K562 (cell line): Measurements from ENCODE around the gene MZB1. TPM values are rescaled to one million over a fixed set of nuclear protein-coding genes. Genes with fewer than 3 reads are reported as not detected.

Experiments used
- ERF ChIP-seq: fragments of 450-650 bp; formaldehyde crosslinking; IDR thresholded peaks from 2 replicates; pipeline ENCODE4 v1.4.0; 2020; ENCODE audit warnings: mild to moderate bottlenecking, mixed read lengths
- HDAC1 ChIP-seq, 2 experiments: fragments of 450-650 bp; IDR thresholded peaks; 2 replicates each; pipeline ENCODE4 v1.6.1; 2016 to 2017; ENCODE audit warnings: inconsistent platforms in 1 of 2, mild to moderate bottlenecking in 1 of 2, moderate library complexity in 1 of 2
- ILK ChIP-seq: fragments of 450-650 bp; IDR thresholded peaks from 2 replicates; pipeline ENCODE4 v1.6.1; 2016; ENCODE audit warnings: missing genetic modification characterization, low read depth, mild to moderate bottlenecking, missing compliant biosample characterization, moderate library complexity, borderline replicate concordance
- NEUROD1 ChIP-seq: fragments of 150-350 bp; IDR thresholded peaks from 2 replicates; pipeline ENCODE4 v1.6.1; 2014; ENCODE audit warnings: borderline replicate concordance, low read length, low read depth; ENCODE audit not compliant: partially characterized antibody
- NFATC3 ChIP-seq: fragments of 450-650 bp; IDR thresholded peaks from 2 replicates; pipeline ENCODE4 v1.6.1; 2017; ENCODE audit warnings: mild to moderate bottlenecking
- NFE2L1 ChIP-seq: fragments of 450-650 bp; IDR thresholded peaks from 2 replicates; pipeline ENCODE4 v1.6.1; 2016; ENCODE audit warnings: missing genetic modification characterization, low read depth, mild to moderate bottlenecking, missing compliant biosample characterization, moderate library complexity, borderline replicate concordance
- NFXL1 ChIP-seq: fragments of 450-650 bp; formaldehyde crosslinking; IDR thresholded peaks from 2 replicates; pipeline ENCODE4 v1.4.0; 2021; ENCODE audit warnings: mild to moderate bottlenecking
- OTX1 ChIP-seq: fragments of 450-650 bp; formaldehyde crosslinking; IDR thresholded peaks from 2 replicates; pipeline ENCODE4 v1.4.0; 2022; ENCODE audit warnings: mild to moderate bottlenecking
- POLR2B ChIP-seq: fragments of 450-650 bp; IDR thresholded peaks from 2 replicates; pipeline ENCODE4 v1.6.1; 2018; ENCODE audit warnings: low read depth; ENCODE audit not compliant: partially characterized antibody
- PRDM10 ChIP-seq: fragments of 450-650 bp; IDR thresholded peaks from 2 replicates; pipeline ENCODE4 v1.6.1; 2018; ENCODE audit not compliant: partially characterized antibody
- SNRNP70 ChIP-seq: fragments of 200-400 bp; formaldehyde crosslinking; optimal IDR thresholded peaks from 2 replicates; pipeline ENCODE3; 2017; ENCODE audit warnings: low read depth, low read length
- SRSF9 ChIP-seq: fragments of 200-400 bp; formaldehyde crosslinking; IDR thresholded peaks from 2 replicates; pipeline ENCODE4 v1.6.1; 2017; ENCODE audit warnings: low read depth, low read length, borderline replicate concordance
- ZBTB7A ChIP-seq: IDR thresholded peaks from 2 replicates; pipeline ENCODE4 v1.6.1; 2011; ENCODE audit warnings: low read depth, mild to moderate bottlenecking, low read length, moderate library complexity, borderline replicate concordance; ENCODE audit not compliant: control insufficient read depth
- ZKSCAN1 ChIP-seq: fragments of 150-350 bp; IDR thresholded peaks from 2 replicates; pipeline ENCODE4 v1.6.1; 2016; ENCODE audit warnings: low read depth, low read length
- ZNF398 ChIP-seq: fragments of 250-450 bp; sonication (Bioruptor Pico); IDR thresholded peaks from 2 replicates; pipeline ENCODE4 v1.8.0; 2021; ENCODE audit warnings: moderate library complexity, mild to moderate bottlenecking, inconsistent platforms
- ZNF699 ChIP-seq: fragments of 250-450 bp; sonication (Bioruptor Pico); IDR thresholded peaks from 2 replicates; pipeline ENCODE4 v1.8.0; 2021; ENCODE audit warnings: mild to moderate bottlenecking, moderate library complexity; ENCODE audit not compliant: insufficient replicate concordance
- polyA plus RNA-seq, 8 experiments: library from polyadenylated mRNA; depleted of rRNA in 4 of 8; stranded (reverse) in 5 of 8; unstranded in 3 of 8; fragments of >200 nt; fragmentation: Nextera tagmentation in 2 of 8; fragmentation: Illumina TruSeq in 1 of 8; extraction: Ambion mirVana in 2 of 8; extraction: Trizol in 1 of 8; gene quantifications; 2 replicates each; pipeline versions ENCODE4 v1.2.1 to v1.2.3, GENCODE V29; 2011 to 2014; ENCODE audit warnings: inconsistent platforms in 1 of 8, missing spikeins in 1 of 8
- total RNA-seq, 7 experiments: library from RNA; depleted of rRNA in 6 of 7; stranded (reverse); fragments of >200 nt in 6 of 7; fragmentation: Illumina TruSeq in 2 of 7; extraction: Trizol in 2 of 7; gene quantifications; 2 replicates each; pipeline versions ENCODE4 v1.2.1 to v1.2.3, GENCODE V29; 2011 to 2021; ENCODE audit warnings: low replicate concordance in 1 of 7

MZB1 gene
- total and polyA plus RNA-seq, 9 of the 15 experiments (the other 6 are each of a cell fraction or from before 2014, with no cell fraction given): 0.13 to 0.31 TPM; not detected in 7

DNA sequence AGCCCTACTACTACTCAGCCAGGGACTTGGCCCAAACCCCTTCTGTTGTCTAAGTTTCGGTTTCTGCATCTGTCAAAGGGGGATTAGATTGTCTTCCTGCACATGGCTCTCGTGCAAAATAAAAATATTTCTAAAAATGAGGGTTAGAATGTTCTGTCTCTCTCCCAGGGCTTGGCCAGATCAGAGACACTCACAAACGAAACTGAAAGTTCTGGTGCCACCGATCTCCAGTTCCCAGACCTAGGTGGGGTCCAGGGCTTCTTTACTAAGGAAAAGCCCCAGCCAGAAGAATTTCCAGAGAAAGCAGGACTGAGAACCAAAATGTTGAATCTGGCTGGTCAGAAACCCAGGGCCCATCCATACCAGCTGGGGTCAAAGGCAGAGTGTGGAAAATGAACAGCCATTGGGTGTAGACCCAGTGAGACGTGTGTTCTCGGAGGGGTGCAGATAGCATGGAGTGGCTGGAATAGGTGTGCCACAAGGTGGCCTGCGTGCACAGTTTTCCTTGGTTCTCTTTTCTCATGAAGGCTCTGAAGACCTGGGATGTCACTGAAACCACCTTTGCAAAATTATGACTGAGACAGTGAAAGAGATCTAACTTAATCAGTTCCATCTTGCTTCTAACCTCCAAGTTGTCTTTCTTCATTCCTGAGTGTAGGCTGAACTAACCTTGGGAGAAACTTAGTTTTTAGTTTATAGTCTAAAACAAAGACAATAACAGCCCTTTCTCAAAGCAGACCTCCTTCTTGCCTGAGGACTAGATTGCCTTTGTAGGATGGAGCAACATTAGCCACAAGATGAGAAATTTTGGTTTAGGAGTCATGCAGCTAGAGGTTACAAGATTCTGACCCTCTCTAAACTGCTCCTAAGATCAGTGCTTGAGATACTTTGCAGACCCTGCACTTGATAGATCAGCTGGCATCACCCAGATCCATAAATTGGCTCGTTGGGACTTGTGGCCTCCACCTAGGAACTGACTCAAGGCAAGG, 4.4 kb downstream of the MZB1 start (continued):
- TF ChIP-seq NFE2L1 (tag) (no peak), OTX1 (no peak), ZNF398 (CRISPR knock-in tag) (no peak), ZNF699 (CRISPR knock-in tag) (no peak), NFXL1 (no peak), ZKSCAN1 (no peak), ILK (no peak), NEUROD1 (no peak), ZBTB7A (no peak), SNRNP70 (no peak), SRSF9 (no peak), POLR2B (peak; percentile 19), HDAC1 (IDR thresholded peaks at IDR 0.05) (peak in 1 of 2 experiments; percentile 20; a peak in 1 of 4 replicates), ERF (no peak), NFATC3 (no peak), PRDM10 (peak; percentile 30)
